HEK293 (cell line): ENCODE measurements around the gene PSMD6.
A peak's percentile ranks its signal among the peaks of the same experiment; 100 is the strongest.

Source experiments
- CTCF ChIA-PET: fragments of 350-600 bp; formaldehyde crosslinking; extraction: SDS; loops from one replicate; lab custom pipeline; 2021; ENCODE audit warnings: antibody characterized with exemption; lab: Yijun Ruan, JAX
- POLR2A ChIA-PET: fragments of 300-600 bp; formaldehyde crosslinking; extraction: SDS; loops from one replicate; lab custom pipeline; 2020; ENCODE audit warnings: antibody characterized with exemption, inconsistent platforms; lab: Yijun Ruan, JAX
- H3K27ac ChIP-seq: fragments of 200-500 bp; sonication (Bioruptor generic); 2 replicates; pipeline ENCODE4 v1.5.1; 2014; ENCODE audit warnings: low read depth, low read length, control low read depth, inconsistent platforms; ENCODE audit errors: extremely low read depth
- H3K36me3 ChIP-seq, 2 experiments: fragments of 200-500 bp in 1 of 2; sonication (Bioruptor generic) in 1 of 2; 1 replicate in 1 of 2; 2 replicates in 1 of 2; pipeline ENCODE4 v1.5.1; 2014 to 2017; ENCODE audit warnings: inconsistent platforms in 2 of 2, low read length in 2 of 2; ENCODE audit not compliant: control insufficient read depth in 2 of 2, insufficient read depth in 1 of 2
- H3K4me1 ChIP-seq: fragments of 200-500 bp; sonication (Bioruptor generic); 2 replicates; pipeline ENCODE4 v1.5.1; 2014; ENCODE audit warnings: mild to moderate bottlenecking, low read length, inconsistent platforms; ENCODE audit not compliant: control insufficient read depth, insufficient read depth
- H3K4me3 ChIP-seq: 2 replicates; pipeline ENCODE4 v1.5.1; 2011; ENCODE audit warnings: low read depth, mild to moderate bottlenecking, control low read depth, low read length, moderate library complexity
- H3K9me3 ChIP-seq: fragments of 200-500 bp; sonication (Bioruptor generic); 2 replicates; pipeline ENCODE4 v1.5.1; 2014; ENCODE audit warnings: low read depth, low read length, inconsistent platforms; ENCODE audit not compliant: control insufficient read depth, insufficient read depth
- BCL11B ChIP-seq: fragments of 450-650 bp; formaldehyde crosslinking; IDR thresholded peaks from 2 replicates; pipeline ENCODE4 v1.5.1; 2016; ENCODE audit warnings: low read depth, missing biosample characterization, missing genetic modification characterization
- IKZF3 ChIP-seq: fragments of 450-650 bp; IDR thresholded peaks from 2 replicates; pipeline ENCODE4 v1.5.0; 2018; ENCODE audit warnings: missing biosample characterization, mild to moderate bottlenecking, missing genetic modification characterization, moderate library complexity
- KLF1 ChIP-seq: fragments of 450-650 bp; formaldehyde crosslinking; IDR thresholded peaks from 2 replicates; pipeline ENCODE4 v1.5.1; 2016; ENCODE audit warnings: missing biosample characterization, missing genetic modification characterization
- KLF16 ChIP-seq: fragments of 450-650 bp; formaldehyde crosslinking; IDR thresholded peaks from 2 replicates; pipeline ENCODE4 v1.5.1; 2017; ENCODE audit warnings: missing biosample characterization, missing genetic modification characterization
- SCRT1 ChIP-seq: fragments of 450-650 bp; formaldehyde crosslinking; IDR thresholded peaks from 2 replicates; pipeline ENCODE4 v1.5.1; 2016; ENCODE audit warnings: missing biosample characterization, missing genetic modification characterization, borderline replicate concordance
- SCRT2 ChIP-seq: fragments of 450-650 bp; formaldehyde crosslinking; IDR thresholded peaks from 2 replicates; pipeline ENCODE4 v1.5.1; 2016; ENCODE audit warnings: missing biosample characterization, missing genetic modification characterization
- SP3 ChIP-seq: fragments of 450-650 bp; formaldehyde crosslinking; IDR thresholded peaks from 2 replicates; pipeline ENCODE4 v1.5.1; 2016; ENCODE audit warnings: missing biosample characterization, missing genetic modification characterization
- YY2 ChIP-seq: fragments of 450-650 bp; formaldehyde crosslinking; IDR thresholded peaks from 2 replicates; pipeline ENCODE4 v1.5.1; 2016; ENCODE audit warnings: missing biosample characterization, missing genetic modification characterization
- ZBTB17 ChIP-seq: fragments of 450-650 bp; formaldehyde crosslinking; IDR thresholded peaks from 2 replicates; pipeline ENCODE4 v1.5.1; 2016; ENCODE audit warnings: missing biosample characterization, missing genetic modification characterization
- ZNF175 ChIP-seq: fragments of 450-650 bp; formaldehyde crosslinking; IDR thresholded peaks from 2 replicates; pipeline ENCODE4 v1.5.1; 2016; ENCODE audit warnings: missing biosample characterization, missing genetic modification characterization
- ZNF214 ChIP-seq: fragments of 450-650 bp; formaldehyde crosslinking; IDR thresholded peaks from 2 replicates; pipeline ENCODE4 v1.5.1; 2017; ENCODE audit warnings: missing biosample characterization, mild to moderate bottlenecking, missing genetic modification characterization, borderline replicate concordance
- ZNF23 ChIP-seq: fragments of 450-650 bp; formaldehyde crosslinking; IDR thresholded peaks from 2 replicates; pipeline ENCODE4 v1.5.1; 2016; ENCODE audit warnings: missing biosample characterization, missing genetic modification characterization, borderline replicate concordance
- ZNF292 ChIP-seq: fragments of 450-650 bp; formaldehyde crosslinking; IDR thresholded peaks from 2 replicates; pipeline ENCODE4 v1.5.1; 2016; ENCODE audit warnings: low read depth, missing biosample characterization, missing genetic modification characterization, borderline replicate concordance
- ZNF416 ChIP-seq: fragments of 450-650 bp; formaldehyde crosslinking; IDR thresholded peaks from 2 replicates; pipeline ENCODE4 v1.5.1; 2016; ENCODE audit warnings: missing biosample characterization, missing genetic modification characterization
- ZNF529 ChIP-seq: fragments of 450-650 bp; formaldehyde crosslinking; IDR thresholded peaks from 2 replicates; pipeline ENCODE4 v1.5.1; 2017; ENCODE audit warnings: missing genetic modification characterization, missing biosample characterization; ENCODE audit not compliant: insufficient replicate concordance
- ZNF548 ChIP-seq: fragments of 450-650 bp; formaldehyde crosslinking; IDR thresholded peaks from 2 replicates; pipeline ENCODE4 v1.5.1; 2016; ENCODE audit warnings: missing biosample characterization, missing genetic modification characterization
- ZNF560 ChIP-seq: fragments of 450-650 bp; formaldehyde crosslinking; IDR thresholded peaks from 2 replicates; pipeline ENCODE4 v1.5.1; 2017; ENCODE audit warnings: missing biosample characterization, missing genetic modification characterization, borderline replicate concordance
- ZNF658 ChIP-seq: fragments of 450-650 bp; formaldehyde crosslinking; IDR thresholded peaks from 2 replicates; pipeline ENCODE4; 2016; ENCODE audit warnings: missing biosample characterization, missing genetic modification characterization
- TF ChIP-seq, protein P1 (sequence below): fragments of 450-650 bp; formaldehyde crosslinking; IDR thresholded peaks from 2 replicates; pipeline ENCODE4 v1.5.1; 2016; ENCODE audit warnings: missing biosample characterization, missing genetic modification characterization
- TF ChIP-seq, protein P2 (sequence below): fragments of 450-650 bp; formaldehyde crosslinking; IDR thresholded peaks from 2 replicates; pipeline ENCODE4 v1.5.1; 2016; ENCODE audit warnings: missing biosample characterization, missing genetic modification characterization
- TF ChIP-seq, protein P3 (sequence below): fragments of 450-650 bp; formaldehyde crosslinking; IDR thresholded peaks from 2 replicates; pipeline ENCODE4 v1.5.1; 2016; ENCODE audit warnings: missing biosample characterization, missing genetic modification characterization, low read depth

Gene PSMD6

DNA sequence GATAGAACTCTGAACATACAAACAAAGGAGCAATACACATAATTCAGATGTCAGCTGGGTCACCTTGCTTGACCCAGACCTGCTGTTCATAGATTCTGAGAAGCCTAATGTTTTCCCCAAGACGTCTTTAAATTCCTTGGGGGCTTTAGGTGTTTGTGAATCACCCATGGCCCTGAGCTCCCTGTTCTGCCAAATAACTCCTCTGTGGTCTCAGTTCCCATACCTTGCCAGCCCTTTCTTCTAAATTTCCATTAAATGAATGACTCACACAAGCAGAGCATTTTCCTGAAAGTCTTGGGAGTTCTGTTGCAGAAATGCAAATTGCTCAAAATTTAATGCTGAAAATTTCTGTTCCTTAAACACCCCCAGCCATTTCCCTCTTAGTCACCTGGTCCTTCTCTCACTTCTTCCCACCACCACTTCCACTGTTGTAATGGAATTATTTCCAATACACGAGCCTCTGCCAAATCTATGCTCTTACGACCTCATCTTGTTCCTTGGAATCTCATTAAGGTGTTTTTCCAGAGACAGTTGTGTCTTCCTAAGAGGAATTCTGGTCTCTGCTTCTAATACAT lies 33.4 kb upstream of the PSMD6 start:
- POLR2A ChIA-PET, result no interaction called here
- Histone ChIP-seq H3K36me3 (no peaks in the 10 kb centered on the region), H3K27ac (no peak overlapping the region)
- CTCF ChIA-PET, result no interaction called here
- no peak for TF ChIP-seq ZNF548 (tag by site-specific recombination)
- no peak for TF ChIP-seq BCL11B (tag by site-specific recombination)
- TF ChIP-seq SCRT1 (tag by site-specific recombination), result no peak
- TF ChIP-seq ZNF658, result no peak
- no peak for TF ChIP-seq IKZF3 (tag by site-specific recombination)
- no peak for TF ChIP-seq KLF16 (tag by site-specific recombination)
- no peak for TF ChIP-seq ZNF175 (tag by site-specific recombination)
- TF ChIP-seq ZNF529, result no peak
- no peak for TF ChIP-seq ZNF560 (tag by site-specific recombination)
- TF ChIP-seq SCRT2 (tag by site-specific recombination), result no peak
- TF ChIP-seq, protein P1, sequence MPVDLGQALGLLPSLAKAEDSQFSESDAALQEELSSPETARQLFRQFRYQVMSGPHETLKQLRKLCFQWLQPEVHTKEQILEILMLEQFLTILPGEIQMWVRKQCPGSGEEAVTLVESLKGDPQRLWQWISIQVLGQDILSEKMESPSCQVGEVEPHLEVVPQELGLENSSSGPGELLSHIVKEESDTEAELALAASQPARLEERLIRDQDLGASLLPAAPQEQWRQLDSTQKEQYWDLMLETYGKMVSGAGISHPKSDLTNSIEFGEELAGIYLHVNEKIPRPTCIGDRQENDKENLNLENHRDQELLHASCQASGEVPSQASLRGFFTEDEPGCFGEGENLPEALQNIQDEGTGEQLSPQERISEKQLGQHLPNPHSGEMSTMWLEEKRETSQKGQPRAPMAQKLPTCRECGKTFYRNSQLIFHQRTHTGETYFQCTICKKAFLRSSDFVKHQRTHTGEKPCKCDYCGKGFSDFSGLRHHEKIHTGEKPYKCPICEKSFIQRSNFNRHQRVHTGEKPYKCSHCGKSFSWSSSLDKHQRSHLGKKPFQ (tag by site-specific recombination), result no peak
- TF ChIP-seq, all 188 proteins: peak for 0
- Histone ChIP-seq H3K9me3 (no peaks in the 10 kb centered on the region), H3K4me3 (no peak overlapping the region), H3K4me1 (no peaks in the 10 kb centered on the region)

DNA sequence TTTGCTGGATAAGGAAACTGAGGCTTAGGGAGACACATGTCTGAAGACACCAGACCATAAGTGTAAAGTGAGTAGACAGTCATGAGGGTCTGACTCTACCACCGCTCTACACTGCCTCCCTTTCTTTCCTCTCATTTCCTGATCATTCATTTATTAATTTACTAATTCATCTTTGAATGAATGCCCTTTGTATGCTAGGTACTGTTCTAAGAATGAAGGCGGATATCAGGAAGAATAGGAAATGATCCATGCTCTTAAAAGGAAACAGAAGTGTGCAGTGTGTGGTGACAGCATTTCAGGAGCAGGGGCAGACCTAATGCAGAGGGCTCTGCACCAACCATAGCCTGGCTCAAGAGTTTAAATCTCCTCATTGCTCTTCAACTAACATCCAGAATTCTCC lies 31.8 kb upstream of the PSMD6 start:
- CTCF ChIA-PET, result no interaction called here
- no peaks in the 10 kb centered on the region for H3K36me3 ChIP-seq
- no peaks in the 10 kb centered on the region for H3K9me3 ChIP-seq
- H3K27ac ChIP-seq, result no peak overlapping the region
- TF ChIP-seq ZNF214 (tag by site-specific recombination), result no peak
- no peak for TF ChIP-seq ZNF416 (tag by site-specific recombination)
- TF ChIP-seq ZNF292 (tag by site-specific recombination), result no peak
- POLR2A ChIA-PET, result no interaction called here
- H3K4me1 ChIP-seq, result no peaks in the 10 kb centered on the region
- no peak overlapping the region for H3K4me3 ChIP-seq

DNA sequence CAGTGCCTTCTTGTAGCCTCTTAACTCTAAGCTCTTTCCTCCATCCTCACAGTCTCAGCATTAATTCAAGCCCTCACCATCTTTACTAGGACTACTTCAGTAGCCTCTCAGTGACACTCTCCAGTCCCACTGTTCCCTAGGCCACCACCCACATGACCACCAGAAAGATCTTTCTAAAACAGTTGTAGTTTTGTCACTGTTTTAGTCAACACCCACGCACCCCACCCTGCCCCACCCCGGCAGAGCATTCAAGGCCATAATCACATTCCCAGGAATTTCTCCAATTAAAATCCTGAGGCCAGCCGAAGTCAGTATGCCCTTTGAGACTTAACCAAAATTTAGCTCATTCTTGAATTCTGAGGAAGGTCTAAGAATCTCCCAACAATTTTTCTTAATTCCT lies 31.2 kb upstream of the PSMD6 start:
- ChIA-PET POLR2A (no interaction called here), CTCF (no interaction called here)
- no peak for TF ChIP-seq ZNF416 (tag by site-specific recombination)
- TF ChIP-seq YY2 (tag by site-specific recombination), result no peak
- peak; percentile 44; the same call in 1 of the 2 replicates for TF ChIP-seq KLF1 (tag by site-specific recombination)
- Histone ChIP-seq H3K4me1 (no peaks in the 10 kb centered on the region), H3K27ac (no peak overlapping the region), H3K36me3 (no peaks in the 10 kb centered on the region), H3K4me3 (no peak overlapping the region), H3K9me3 (no peaks in the 10 kb centered on the region)

DNA sequence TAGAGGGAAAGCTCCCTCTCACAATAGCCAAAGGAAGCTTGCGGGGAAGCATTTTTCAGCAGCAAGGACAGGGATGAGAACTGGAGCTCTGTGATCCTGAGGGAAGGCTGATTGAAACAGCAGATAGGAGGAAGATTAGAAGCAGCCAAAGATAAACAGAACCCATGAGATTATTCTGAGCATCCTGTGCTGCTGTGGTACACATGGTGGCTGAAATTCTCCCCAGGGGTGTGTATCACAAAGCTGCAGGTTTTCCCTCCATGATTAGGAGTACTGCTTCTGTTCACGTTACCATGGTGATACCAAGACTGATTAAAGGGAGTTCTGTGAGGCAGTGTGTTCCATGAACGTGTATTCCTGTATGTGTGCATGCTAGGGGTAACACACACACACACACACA lies 30.3 kb upstream of the PSMD6 start:
- Histone ChIP-seq H3K27ac (no peak overlapping the region), H3K9me3 (no peaks in the 10 kb centered on the region), H3K4me3 (no peak overlapping the region), H3K4me1 (no peaks in the 10 kb centered on the region), H3K36me3 (no peaks in the 10 kb centered on the region)
- POLR2A ChIA-PET, result no interaction called here
- CTCF ChIA-PET, result interaction anchor here (0.8 to 2.3 kb wide), 3 partner anchors 15 to 30 kb away, joined by 3 to 8 read pairs (median 5); no protein-coding TSS in a partner anchor
- no peak for TF ChIP-seq SP3 (tag by site-specific recombination)
- no peak for TF ChIP-seq ZBTB17 (tag by site-specific recombination)
- no peak for TF ChIP-seq ZNF23 (tag by site-specific recombination)
- TF ChIP-seq, protein P2, sequence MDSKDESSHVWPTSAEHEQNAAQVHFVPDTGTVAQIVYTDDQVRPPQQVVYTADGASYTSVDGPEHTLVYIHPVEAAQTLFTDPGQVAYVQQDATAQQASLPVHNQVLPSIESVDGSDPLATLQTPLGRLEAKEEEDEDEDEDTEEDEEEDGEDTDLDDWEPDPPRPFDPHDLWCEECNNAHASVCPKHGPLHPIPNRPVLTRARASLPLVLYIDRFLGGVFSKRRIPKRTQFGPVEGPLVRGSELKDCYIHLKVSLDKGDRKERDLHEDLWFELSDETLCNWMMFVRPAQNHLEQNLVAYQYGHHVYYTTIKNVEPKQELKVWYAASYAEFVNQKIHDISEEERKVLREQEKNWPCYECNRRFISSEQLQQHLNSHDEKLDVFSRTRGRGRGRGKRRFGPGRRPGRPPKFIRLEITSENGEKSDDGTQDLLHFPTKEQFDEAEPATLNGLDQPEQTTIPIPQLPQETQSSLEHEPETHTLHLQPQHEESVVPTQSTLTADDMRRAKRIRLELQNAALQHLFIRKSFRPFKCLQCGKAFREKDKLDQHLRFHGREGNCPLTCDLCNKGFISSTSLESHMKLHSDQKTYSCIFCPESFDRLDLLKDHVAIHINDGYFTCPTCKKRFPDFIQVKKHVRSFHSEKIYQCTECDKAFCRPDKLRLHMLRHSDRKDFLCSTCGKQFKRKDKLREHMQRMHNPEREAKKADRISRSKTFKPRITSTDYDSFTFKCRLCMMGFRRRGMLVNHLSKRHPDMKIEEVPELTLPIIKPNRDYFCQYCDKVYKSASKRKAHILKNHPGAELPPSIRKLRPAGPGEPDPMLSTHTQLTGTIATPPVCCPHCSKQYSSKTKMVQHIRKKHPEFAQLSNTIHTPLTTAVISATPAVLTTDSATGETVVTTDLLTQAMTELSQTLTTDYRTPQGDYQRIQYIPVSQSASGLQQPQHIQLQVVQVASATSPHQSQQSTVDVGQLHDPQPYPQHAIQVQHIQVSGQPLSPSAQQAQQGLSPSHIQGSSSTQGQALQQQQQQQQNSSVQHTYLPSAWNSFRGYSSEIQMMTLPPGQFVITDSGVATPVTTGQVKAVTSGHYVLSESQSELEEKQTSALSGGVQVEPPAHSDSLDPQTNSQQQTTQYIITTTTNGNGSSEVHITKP (tag by site-specific recombination), result no peak
- TF ChIP-seq, protein P3, sequence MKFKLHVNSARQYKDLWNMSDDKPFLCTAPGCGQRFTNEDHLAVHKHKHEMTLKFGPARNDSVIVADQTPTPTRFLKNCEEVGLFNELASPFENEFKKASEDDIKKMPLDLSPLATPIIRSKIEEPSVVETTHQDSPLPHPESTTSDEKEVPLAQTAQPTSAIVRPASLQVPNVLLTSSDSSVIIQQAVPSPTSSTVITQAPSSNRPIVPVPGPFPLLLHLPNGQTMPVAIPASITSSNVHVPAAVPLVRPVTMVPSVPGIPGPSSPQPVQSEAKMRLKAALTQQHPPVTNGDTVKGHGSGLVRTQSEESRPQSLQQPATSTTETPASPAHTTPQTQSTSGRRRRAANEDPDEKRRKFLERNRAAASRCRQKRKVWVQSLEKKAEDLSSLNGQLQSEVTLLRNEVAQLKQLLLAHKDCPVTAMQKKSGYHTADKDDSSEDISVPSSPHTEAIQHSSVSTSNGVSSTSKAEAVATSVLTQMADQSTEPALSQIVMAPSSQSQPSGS (tag by site-specific recombination), result no peak
